ENCODE results near the gene DNLZ.

DNLZ gene

GRCh38 chr9:136343121-136343883, 20.2 kb downstream of the DNLZ start:
- no peak for DNase-seq (ENCODE audit: low spot score)

DNA sequence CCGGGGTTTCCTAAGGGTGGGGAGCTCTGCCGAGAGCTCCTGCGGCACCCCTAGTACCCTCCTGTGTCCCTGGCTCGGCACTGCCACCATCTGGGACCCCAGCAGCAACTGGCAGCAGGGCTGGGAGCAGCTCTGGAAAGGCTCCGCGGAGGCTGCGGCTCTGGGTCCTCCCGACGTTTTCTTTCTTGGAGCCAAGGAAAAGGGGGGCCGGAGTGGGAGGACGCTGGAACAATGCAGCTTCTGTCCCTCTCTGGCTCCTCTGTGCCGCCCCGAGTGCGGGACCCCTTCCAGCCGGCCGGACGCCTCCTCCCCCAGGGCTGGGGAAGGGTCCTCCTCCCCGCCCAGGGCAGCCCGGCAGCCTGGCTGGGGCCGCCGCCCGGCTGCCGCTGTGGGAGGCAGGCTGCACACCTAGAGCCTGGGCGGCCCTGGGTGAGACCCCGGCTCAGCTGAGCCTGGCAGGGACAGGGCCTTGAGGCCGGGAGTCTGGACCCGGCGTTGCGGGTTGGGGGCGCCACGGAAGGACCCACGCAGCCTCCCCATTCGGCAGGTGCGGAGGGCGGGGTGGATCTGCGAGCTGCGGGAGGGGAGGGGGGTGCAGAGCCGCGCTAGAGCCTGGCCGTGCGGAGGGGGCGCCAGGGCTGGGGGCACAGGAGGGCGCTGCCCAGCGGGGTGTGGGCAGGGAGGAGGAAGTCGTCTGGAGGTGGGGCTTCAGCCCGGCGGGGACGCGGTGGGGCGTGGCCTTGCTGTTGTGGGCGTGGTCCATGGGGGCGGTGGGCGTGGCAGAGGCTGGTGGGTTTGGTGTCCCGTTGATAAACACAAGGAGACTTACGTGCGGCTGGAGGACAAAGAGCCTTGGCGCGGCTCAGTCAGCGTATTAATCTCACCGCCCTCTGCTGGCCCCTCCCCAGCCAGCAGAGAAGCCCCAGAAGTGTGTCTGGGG, 21.1 kb downstream of the DNLZ start:
- peak; percentile 84 for DNase-seq (ENCODE audit: low spot score)

GRCh38 chr9:136341769-136342168, 21.8 kb downstream of the DNLZ start:
- DNase-seq (ENCODE audit: low spot score): no peak

DNA sequence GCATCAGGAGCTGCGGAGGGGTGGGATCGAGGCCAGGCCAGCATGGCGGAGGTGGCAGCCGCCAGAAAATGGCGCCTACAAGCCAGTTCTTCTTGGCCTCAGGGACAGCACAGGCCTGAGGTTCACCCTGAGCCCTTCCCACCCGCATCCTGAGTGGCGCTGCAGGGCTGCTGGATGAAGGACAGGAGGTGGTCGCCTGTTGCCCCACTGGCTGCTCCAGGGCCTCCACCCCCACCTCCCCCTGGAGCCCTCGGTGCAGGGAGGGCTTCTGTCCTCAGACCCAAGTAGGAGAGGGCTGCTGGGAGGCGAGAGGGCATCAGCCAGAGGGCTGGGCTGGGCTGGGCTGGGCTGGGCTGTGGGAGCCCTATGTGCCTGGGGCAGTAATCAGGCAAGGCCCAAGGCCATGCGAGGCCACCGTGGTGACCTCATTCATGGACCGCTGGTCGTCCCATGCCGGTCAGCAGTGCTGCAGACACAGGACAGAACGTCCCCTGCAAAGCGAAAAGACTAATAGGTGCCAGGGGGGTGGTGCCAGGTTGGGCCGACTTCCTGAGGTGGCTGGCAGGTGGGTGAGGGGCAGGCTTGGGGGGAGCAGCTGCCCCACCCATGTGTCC, 22.4 kb downstream of the DNLZ start:
- no peak for DNase-seq (ENCODE audit: low spot score)

DNA sequence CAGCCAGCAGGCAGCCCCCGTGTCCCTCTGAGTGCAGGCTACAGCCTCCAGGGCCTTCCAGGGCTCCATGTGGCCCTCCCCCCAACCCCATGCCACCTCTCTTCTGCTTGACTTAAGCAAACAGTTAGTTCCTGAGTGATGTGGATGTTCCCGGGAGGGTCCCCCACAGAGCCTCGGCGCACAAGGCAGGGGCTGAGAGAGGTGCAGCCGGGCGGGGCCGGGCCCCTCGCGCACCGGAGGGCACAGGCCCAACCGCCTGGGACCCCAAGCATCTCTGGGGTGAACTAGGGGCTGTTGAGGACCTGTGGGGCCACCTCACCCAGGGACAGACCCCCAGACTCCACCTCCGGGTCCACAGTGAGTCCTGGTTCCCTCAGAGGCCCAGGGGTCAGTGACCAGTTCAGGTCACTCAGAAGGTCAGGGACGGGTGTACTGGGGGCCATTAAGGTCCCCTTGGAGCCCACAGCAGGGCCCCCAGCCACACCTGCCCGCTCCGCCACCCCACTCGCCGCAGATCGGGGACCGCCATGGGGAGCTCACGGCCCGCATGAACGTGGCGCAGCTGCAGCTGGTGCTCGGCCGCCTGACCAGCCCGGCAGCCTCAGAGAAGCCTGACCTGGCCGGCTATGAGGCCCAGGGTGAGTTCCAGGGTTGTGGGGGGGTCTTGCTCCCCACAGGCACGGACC, 23.0 kb downstream of the DNLZ start:
- no peak for DNase-seq (ENCODE audit: low spot score)

- no peak for DNase-seq (ENCODE audit: low spot score)
These were observed 23.6 kb downstream of the DNLZ start for GRCh38 chr9:136339958-136340310.

- peak; percentile 72 for DNase-seq (ENCODE audit: low spot score)
These were observed 24.2 kb downstream of the DNLZ start for GRCh38 chr9:136339173-136339957.

GRCh38 chr9:136338511-136338910, 25.0 kb downstream of the DNLZ start:
- DNase-seq (ENCODE audit: low spot score): no peak

GRCh38 chr9:136337416-136338395, 25.8 kb downstream of the DNLZ start:
- DNase-seq (ENCODE audit: low spot score): no peak

DNA sequence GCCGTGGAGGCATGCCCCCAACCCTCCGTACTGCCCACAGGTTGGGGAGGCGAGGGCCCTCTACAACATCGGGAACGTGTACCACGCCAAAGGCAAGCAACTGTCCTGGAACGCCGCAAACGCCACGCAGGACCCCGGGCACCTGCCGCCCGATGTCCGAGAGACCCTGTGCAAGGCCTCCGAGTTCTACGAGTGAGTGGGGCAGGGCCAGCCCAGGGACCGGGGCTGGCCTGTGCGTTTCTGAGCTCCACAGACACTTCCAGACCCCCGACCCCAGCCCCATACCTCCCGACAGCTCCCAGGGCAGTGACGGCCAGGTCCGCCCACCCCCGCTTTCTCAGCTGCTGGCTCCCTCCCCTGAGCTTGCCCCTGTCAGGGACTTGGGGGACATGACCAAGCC, 26.7 kb downstream of the DNLZ start:
- no peak for DNase-seq (ENCODE audit: low spot score)

DNA sequence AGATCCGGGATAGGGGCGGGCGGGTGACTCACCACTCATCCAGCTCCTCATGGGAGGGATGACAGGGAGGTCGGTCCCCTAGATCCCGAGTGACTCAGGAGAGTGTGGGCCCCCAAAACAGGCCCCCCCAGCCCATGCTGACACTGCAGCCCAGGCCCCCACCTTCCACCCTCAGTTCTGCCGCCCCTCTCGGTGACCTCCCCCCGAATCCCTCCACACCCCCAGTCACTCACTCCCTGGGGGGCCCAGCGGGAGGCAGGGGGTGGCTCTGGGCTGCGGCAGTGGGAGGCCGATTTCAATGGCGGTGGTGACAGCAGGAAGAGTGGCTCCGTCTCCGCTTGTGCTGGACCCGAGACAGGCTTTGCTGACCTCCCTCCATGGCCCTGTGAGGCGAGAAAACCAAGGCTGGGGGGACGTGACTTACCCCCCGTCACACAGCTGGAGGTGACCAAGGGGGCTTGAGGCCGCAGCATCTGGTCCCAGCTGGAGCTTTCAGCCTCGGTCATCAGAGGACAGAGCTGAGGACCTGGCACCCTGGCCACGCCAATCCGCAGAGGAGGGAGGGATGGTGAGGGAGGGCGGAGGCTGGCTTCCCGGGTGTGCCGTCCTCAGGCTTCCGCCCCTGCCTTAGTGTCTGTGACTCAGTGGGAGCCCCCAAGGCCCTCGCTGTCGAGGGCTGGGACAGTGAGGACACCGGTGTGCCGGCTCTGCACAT, 27.2 kb downstream of the DNLZ start:
- no peak for DNase-seq (ENCODE audit: low spot score)

GRCh38 chr9:136335296-136336155, 28.0 kb downstream of the DNLZ start:
- DNase-seq (ENCODE audit: low spot score): no peak

- no peak for DNase-seq (ENCODE audit: low spot score)
These were observed 29.0 kb downstream of the DNLZ start for GRCh38 chr9:136334541-136334940.

DNA sequence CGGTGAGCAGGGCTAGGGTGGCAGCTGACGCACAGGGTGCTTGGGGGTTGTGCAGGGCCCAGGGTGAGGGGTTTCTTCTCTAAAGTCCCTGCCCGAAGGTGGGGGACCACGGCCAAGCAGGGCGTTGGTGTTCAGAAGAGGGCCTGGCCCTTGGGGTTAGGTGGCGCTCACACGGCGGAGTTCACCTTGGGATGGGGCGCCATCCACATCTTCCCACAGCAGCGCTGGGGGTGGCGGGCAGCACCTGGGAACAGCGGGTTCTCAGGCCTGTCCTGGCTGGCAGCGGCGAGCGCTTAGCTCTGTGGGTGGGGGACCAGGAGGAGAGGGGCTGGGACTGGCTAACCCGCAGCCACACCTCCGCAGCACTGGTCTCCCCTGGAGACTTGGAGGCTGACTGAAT, 30.1 kb downstream of the DNLZ start:
- no peak for DNase-seq (ENCODE audit: low spot score)

DNA sequence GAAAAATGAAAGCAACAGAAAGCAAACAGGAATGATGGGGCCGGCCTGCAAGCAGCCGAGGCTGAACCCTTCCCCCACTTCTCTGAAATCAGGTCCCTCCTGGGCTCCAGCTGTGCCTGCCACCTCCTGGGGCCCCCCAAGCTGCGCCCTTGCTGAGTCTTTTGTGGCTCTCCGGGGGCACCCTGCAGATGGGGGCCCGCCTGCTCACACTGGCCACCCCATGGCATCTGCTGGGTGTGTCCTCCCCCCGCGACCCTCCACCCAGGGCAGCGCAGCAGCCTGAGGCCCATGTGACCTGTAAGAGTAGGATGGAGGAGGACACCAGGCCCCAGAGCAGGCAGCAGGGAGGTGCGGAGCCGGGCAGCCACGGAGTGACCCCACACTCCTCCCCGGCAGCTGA, 30.5 kb downstream of the DNLZ start:
- no peak for DNase-seq (ENCODE audit: low spot score)

DNA sequence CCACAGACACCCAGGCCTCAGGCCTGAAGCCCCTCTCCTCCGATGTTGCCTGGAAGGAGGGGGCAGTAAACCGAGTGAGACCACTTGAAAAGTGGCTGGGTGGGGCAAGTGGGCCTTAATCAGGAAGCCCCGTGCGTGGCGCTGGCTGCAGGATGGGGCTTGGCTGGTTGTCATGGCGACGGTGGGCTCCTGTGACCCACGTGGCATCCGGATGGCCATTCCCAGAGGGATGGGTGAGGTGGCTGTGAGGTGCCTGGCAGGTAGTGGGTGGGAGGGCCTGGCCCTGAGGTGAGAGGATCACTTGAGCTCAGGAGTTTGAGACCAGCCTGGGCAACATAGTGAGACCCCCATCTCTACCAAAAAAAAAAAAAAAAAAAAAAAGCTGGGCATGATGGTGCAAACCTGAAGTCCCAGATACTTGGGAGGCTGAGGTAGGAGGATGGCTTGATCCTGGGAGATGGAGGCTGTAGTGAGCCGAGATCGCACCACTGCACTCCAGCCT, 31.0 kb downstream of the DNLZ start:
- DNase-seq (ENCODE audit: low spot score): no peak

- no peak for DNase-seq (ENCODE audit: low spot score)
These were observed 31.7 kb downstream of the DNLZ start for GRCh38 chr9:136331556-136332481.

All from globus pallidus (tissue), 1 donor.